Neural crest cell (in vitro differentiated cells): ENCODE results near the gene NPC1. TPM values are rescaled to one million over a fixed set of nuclear protein-coding genes. Genes with fewer than 3 reads are reported as not detected.
A peak's percentile ranks its signal among the peaks of the same experiment; 100 is the strongest.

Source experiments
- DNase-seq: peaks from one replicate; pipeline ENCODE4 v3.0.0; 2021; ENCODE audit warnings: low read depth, mixed read lengths, low spot score
- H3K27ac Mint-ChIP-seq: one replicate; pipeline ENCODE4 v1.8.0; 2021; ENCODE audit warnings: mild to moderate bottlenecking, mixed read lengths; ENCODE audit not compliant: unreplicated experiment
- H3K27me3 Mint-ChIP-seq: 2 replicates; pipeline ENCODE4 v1.8.0; 2021; ENCODE audit warnings: low read depth, mild to moderate bottlenecking, mixed read lengths
- H3K36me3 Mint-ChIP-seq: 2 replicates; pipeline ENCODE4 v1.8.0; 2021; ENCODE audit warnings: low read depth, mild to moderate bottlenecking, mixed read lengths
- H3K4me1 Mint-ChIP-seq: 2 replicates; pipeline ENCODE4 v1.8.0; 2021; ENCODE audit warnings: mixed read lengths
- H3K4me3 Mint-ChIP-seq: one replicate; pipeline ENCODE4 v1.8.0; 2021; ENCODE audit warnings: mild to moderate bottlenecking, mixed read lengths
- H3K9me3 Mint-ChIP-seq: 2 replicates; pipeline ENCODE4 v1.8.0; 2021; ENCODE audit warnings: mixed read lengths
- total RNA-seq: library from RNA; stranded (reverse); gene quantifications from 2 replicates; pipeline ENCODE4 v1.2.1, GENCODE V29; 2021
- TF ChIP-seq, protein P1 (sequence below): fragments of 200-600 bp; sonication (generic); conservative IDR thresholded peaks from 2 replicates; pipeline ENCODE4 v1.5.0; 2021; ENCODE audit warnings: antibody characterized with exemption, mild to moderate bottlenecking

Gene NPC1
- total RNA-seq, 1 donor from 2014 or later = 62.7 TPM

DNA sequence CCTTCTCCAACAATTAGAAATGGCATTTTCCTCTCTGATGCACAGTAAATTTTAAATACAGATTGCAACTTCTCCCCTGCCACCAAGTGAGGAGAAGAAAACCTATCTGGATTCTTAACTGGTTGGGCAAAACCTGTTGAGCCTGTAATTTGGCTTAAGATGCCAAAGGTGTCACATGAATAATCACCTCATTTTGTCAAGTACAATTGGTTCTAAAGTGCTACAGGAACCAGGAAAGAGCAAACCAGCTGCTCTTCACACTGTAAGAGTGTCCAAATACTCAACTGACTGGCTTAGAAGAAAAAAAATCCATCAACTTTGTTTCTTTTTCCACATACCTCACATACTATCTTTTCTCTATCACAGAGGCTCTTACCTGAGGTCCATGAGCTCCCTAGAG lies 35.4 kb downstream of the NPC1 start:
- no peaks in the 10 kb centered on the region for H3K27me3 Mint-ChIP-seq
- TF ChIP-seq, protein P1, sequence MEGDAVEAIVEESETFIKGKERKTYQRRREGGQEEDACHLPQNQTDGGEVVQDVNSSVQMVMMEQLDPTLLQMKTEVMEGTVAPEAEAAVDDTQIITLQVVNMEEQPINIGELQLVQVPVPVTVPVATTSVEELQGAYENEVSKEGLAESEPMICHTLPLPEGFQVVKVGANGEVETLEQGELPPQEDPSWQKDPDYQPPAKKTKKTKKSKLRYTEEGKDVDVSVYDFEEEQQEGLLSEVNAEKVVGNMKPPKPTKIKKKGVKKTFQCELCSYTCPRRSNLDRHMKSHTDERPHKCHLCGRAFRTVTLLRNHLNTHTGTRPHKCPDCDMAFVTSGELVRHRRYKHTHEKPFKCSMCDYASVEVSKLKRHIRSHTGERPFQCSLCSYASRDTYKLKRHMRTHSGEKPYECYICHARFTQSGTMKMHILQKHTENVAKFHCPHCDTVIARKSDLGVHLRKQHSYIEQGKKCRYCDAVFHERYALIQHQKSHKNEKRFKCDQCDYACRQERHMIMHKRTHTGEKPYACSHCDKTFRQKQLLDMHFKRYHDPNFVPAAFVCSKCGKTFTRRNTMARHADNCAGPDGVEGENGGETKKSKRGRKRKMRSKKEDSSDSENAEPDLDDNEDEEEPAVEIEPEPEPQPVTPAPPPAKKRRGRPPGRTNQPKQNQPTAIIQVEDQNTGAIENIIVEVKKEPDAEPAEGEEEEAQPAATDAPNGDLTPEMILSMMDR = no peak
- peak overlapping the region; percentile 63 for H3K27ac Mint-ChIP-seq
- no peaks in the 10 kb centered on the region for H3K9me3 Mint-ChIP-seq
- no peaks in the 10 kb centered on the region for H3K4me1 Mint-ChIP-seq
- H3K4me3 Mint-ChIP-seq = no peak overlapping the region
- no peak for DNase-seq
- peaks cover 31% of the 10 kb centered on the region for H3K36me3 Mint-ChIP-seq

DNA sequence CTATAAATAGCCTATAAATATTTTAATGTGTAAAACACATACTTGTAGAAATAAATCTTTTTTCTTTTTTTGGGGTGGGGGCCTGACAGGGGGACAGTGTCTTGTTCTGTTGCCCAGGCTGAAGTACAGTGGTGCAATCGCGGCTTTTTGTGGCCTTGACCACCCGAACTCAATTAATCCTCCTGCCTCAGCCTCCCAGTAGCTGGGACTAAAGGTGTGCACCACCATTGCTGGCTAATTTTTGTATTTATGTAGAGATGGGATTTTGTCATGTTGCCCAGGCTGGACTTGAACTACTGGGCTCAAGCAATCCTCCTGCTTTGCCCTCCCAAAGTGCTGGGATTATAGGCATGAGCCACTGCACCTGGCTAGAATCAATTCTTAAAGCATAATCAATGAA lies 37.6 kb downstream of the NPC1 start:
- TF ChIP-seq, protein P1 = no peak
- no peak for DNase-seq
- no peaks in the 10 kb centered on the region for H3K27me3 Mint-ChIP-seq
- H3K27ac Mint-ChIP-seq = no peak overlapping the region
- H3K4me3 Mint-ChIP-seq = no peak overlapping the region
- H3K36me3 Mint-ChIP-seq = peaks cover 26% of the 10 kb centered on the region
- H3K9me3 Mint-ChIP-seq = no peaks in the 10 kb centered on the region
- H3K4me1 Mint-ChIP-seq = no peaks in the 10 kb centered on the region

DNA sequence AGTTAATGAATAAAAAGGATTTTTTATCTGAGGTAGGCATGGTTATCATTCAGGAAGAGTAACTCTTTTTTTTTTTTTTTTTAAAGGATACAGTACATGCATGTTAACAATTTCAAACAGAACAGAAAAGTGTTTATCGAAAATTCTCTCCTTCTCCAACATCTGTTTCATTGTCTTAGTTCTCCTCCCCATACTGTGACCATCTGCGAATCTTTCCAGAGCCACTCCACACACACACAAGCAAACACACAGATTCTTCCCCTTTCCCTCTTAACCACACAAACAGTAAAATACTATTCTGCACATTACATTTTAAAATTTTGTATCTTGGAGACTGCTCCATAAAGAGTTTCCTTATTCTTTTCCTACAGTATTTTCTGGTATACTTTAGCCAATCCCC lies 38.0 kb downstream of the NPC1 start:
- TF ChIP-seq, protein P1 = no peak
- DNase-seq = no peak
- Mint-ChIP-seq H3K27ac (peak overlapping the region; percentile 44), H3K36me3 (peaks cover 26% of the 10 kb centered on the region), H3K4me1 (no peaks in the 10 kb centered on the region), H3K27me3 (no peaks in the 10 kb centered on the region), H3K9me3 (no peaks in the 10 kb centered on the region), H3K4me3 (no peak overlapping the region)

DNA sequence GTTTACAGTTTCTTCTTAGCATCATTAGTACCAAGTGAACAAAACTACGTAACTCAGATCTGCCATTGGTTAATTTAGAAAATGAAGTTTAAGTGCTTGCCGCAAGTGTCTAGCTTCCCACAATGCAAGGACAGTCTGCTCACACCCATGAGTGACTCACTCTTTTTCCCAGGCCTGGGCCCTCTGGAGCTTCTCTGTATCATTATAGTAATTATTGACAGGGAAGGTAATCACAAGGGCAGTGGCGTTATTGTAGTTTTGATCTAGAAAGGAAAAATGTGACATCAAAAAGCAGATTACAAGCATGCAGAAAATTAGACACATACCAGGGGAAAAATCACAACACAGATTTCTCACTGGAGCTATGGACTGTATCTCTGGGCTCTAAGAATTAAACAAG lies 38.5 kb downstream of the NPC1 start:
- Mint-ChIP-seq H3K4me1 (no peaks in the 10 kb centered on the region), H3K4me3 (no peak overlapping the region), H3K27ac (no peak overlapping the region), H3K36me3 (peaks cover 26% of the 10 kb centered on the region), H3K9me3 (no peaks in the 10 kb centered on the region), H3K27me3 (no peaks in the 10 kb centered on the region)
- TF ChIP-seq, protein P1 = no peak
- DNase-seq = no peak

DNA sequence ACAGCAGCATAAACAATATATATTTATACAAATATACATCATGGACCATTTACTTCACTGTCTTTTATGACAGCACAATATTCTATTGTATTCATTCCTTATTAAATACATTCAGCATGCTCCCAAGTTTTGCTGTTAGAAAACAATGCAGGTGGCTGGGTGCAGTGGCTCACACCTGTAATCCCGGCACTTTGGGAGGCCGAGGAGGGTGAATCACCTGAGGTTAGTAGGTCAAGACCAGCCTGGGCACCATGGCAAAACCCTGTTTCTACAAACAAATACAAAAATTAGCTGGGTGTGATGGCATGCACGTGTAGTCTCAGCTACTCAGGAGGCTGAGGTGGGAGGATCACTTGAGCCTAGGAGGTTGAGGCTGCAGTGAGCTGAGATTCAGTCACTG lies 39.0 kb downstream of the NPC1 start:
- Mint-ChIP-seq H3K4me1 (no peaks in the 10 kb centered on the region), H3K4me3 (no peak overlapping the region), H3K9me3 (no peaks in the 10 kb centered on the region), H3K27ac (no peak overlapping the region), H3K27me3 (no peaks in the 10 kb centered on the region), H3K36me3 (peaks cover 23% of the 10 kb centered on the region)
- TF ChIP-seq, protein P1 = no peak
- no peak for DNase-seq
